GM19438 (cell line): Measurements from ENCODE around the gene EAF1.
"Not testable (repeated sequence)": the region's sequence is repeated elsewhere in the genome, so short reads cannot be mapped to it uniquely, and the experiment has no call there.

ENCODE experiments used
- ATAC-seq: cut with Tn5 transposase; IDR thresholded peaks from one replicate; pipeline ENCODE4 v1.9.1; 2021; ENCODE audit warnings: low read depth; ENCODE audit not compliant: unreplicated experiment

The EAF1 gene

DNA sequence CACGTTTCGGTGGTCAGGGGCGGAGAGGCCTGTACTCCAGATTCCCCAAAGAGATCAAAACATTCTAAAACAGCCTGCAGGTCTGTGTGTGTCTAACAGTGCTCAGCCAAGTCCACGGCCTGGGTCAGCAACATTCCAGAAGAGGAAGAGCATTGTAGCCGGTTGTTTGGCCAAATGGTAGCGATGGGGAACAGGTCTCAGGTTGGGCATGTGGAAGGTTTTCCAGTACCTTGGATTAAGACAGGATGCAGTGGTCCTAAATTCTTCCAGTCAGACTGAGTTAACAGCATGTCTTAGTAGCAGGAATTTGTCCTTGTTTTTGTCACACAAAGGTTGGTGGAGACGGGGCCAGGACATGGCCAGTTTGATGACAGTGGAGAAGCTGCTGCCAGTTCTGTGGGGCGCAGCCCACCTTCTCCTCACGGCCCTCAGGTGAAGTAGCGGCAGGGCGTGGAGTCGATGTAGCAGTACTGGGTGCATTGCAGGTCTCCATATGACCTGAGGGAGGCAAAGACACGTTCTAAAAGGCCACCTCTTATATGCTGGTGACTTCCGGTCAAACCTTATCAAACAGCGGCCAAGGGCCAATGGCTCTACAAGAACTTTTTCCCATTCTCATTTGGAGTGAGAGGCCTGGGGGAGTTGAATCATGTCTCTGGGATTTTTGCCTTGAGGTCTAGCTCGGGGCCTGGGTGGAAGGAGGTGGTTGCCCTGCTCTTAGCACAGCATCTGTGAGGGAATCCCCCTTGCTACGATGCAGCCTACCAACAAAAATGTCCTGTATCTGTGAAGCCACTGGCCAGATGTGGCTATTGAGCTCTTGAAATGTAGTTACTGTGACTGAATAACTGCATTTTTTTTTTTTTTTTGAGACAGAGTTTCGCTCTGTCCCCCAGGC, 24.1 kb downstream of the EAF1 start:
- no peak for ATAC-seq

DNA sequence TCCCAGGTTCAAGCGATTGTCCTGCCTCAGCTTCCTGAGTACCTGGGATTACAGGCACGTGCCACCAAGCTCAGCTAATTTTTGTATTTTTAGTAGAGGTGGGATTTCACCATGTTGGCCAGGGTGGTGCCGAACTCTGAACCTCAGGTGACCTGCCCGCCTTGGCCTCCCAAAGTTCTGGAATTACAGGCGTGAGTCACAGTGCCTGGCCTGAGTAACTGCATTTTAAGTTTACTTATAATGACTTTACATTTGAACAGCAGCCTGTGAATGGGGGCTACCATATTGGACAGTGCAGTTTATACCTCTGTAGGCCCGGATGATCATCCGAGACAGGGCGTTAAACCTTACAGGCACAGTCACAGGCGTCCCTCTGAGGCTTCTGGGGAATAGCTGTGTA, 24.8 kb downstream of the EAF1 start:
- ATAC-seq = no peak

DNA sequence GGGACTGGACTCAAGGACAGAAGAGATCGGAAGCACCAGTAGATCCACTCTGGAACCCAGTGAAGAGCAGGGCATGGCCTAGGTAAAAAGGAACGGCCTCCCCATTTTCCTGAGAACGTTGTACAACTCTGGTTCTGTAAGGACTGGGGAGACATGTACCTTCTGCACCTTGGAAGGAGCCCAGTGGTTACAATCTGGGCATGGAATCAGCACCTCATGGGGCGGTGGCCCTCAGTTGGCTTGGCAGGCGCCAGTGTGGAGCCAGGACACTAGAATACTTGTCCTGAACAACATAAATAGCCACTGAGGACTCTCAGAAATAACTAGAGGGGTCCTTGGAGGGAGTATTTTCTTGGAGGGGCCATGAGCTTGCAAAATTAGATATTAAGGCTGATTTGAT, 25.6 kb downstream of the EAF1 start:
- no peak for ATAC-seq

DNA sequence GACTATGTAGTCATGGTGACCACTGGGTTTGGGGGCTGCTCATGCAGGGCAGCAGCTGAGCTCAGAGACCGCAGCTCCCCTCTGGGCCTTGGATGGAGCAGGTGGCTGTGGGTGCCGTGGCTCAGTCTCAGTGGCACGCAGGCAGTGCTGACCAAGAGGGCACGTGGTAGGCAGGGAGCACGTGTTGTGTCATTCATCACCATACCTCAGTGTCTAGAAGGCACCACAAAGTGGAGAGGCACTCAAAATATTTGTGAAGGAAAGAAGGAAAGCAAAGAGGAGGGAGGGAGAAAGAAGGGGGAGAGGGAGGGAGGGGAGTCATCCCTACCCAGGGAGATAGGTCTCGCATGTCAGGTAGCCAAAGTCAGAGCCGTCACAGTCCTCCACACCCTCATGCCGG, 26.1 kb downstream of the EAF1 start:
- ATAC-seq = no peak

DNA sequence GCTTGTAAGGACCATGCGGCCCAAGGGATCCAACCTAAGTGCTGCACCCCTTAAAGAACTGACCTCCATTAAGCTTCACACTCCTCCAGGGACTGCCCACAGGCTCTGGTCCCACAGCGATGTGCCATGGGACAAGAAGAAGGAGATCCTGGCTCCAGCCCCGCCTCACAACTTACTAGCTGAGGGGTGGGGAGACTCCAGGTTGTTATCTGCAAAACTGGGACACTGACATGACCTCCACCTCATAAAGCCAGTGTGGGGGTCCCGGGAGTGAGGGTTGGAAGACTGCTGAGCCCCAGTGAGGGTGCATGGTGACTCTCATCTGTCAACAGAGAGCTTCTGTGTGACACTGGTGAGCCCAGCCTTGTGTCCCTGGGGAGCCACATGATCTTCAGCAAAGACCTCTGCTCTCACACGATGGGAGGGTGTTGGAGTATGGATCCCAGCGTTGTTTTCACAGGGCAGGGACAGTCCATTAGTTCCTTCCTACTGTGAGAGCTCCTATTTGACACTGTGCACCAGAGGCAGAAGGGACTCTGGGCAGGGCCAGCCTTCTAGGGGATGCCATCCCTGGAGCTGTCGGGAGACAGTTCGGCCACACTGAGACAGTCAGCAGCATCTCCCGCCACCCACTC, 26.7 kb downstream of the EAF1 start:
- no peak for ATAC-seq

DNA sequence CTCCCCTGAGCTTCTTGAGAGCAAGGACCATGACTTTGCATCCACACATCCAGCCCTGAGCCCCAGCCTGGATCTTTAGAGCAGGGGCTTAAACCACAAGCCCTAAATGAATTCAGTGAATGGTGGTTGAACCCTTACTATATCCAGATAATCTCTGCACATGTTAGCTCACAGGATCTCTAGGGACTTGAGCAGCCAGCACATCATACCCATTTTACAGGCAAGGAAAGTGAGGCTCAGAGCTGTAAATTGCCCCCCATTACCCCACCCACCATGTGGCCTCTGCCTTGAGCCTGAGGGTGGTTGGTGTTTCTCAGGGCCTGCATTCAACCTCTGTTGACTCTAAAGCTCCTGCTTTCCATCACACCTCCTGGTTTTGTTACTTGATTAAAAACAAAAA, 27.6 kb downstream of the EAF1 start:
- no peak for ATAC-seq

DNA sequence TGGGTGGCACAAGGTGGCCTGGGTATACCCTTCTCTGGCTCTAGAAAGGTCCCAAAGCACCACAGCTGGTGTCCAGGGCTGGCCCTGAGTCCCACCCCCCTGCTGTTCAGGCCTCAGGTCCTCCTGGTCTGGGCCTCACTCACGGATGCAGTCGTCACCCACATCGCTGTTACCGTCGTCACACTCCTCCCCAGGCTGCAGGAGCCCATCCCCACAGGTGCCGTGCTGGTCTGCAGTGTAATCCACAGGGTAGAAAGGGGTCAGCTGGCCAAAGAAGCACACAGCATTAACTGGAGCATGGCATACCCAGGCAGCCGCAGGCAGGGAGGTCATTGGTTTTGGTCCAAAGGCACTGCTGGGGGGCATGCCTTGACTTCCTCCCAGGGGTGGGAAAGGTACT, 28.4 kb downstream of the EAF1 start:
- ATAC-seq = no peak

DNA sequence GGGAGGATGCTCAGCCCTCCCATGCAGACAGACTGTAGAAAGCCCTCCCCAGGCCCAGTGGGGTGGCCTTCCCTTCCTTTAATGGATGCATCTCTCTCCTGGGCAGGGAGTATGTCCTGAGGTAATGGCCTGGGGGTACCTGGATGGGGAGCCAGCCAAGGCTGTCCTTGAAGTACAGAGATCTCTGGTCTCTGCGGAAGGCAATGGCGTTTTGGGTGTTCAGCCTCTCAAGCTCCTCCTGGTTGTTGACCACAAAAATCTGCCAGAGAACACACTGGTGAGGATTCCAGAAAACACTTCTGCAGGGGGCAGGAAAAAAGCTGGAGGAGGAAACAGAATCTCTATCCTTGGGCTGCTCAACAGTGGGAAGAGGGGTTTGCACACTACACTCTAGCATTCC, 28.9 kb downstream of the EAF1 start:
- ATAC-seq = no peak

DNA sequence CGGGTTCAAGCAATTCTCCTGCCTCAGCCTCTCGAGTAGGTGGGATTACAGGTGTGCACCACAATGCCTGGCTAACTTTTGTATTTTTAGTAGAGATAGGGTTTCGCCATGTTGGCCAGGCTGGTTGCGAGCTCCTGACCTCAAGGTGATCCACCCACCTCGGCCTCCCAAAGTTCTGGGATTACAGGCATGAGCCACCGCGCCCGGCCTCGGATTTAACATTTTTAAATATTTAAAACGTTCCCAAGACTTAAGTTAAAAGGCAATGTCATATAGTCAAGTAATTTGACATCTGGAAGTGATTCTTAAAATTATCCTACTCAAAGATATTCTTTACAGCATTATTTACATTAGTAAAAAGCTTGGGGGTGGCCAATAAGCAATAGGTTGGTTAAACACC, 29.5 kb downstream of the EAF1 start:
- ATAC-seq = not testable (repeated sequence)

DNA sequence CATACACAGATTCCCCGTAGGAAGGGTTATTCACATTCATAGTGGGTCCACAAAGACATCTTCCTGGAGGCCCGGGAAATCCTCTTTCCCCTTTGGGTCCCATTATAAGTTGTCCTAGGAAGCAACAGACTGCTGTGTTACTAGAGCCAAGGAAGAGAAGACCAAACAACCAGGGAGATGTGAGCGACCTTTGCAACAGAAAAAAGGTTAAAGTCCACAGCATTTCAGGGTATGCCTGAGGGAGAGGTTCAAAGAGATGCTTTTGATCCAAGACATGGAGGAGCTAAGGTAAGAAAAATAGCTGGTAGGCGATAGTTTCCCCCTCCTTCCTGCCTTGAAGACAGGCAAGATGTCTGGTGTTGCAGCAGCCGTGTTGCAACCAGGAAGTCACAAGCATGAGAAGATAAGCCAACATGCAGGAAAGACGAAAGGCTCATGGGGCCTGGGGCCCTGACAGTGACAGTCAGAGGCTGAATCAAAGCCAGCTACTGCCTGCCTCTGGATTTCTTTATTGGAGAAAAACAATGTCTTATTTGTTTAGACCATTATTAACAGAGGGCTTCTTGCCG, 30.9 kb downstream of the EAF1 start:
- no peak for ATAC-seq

DNA sequence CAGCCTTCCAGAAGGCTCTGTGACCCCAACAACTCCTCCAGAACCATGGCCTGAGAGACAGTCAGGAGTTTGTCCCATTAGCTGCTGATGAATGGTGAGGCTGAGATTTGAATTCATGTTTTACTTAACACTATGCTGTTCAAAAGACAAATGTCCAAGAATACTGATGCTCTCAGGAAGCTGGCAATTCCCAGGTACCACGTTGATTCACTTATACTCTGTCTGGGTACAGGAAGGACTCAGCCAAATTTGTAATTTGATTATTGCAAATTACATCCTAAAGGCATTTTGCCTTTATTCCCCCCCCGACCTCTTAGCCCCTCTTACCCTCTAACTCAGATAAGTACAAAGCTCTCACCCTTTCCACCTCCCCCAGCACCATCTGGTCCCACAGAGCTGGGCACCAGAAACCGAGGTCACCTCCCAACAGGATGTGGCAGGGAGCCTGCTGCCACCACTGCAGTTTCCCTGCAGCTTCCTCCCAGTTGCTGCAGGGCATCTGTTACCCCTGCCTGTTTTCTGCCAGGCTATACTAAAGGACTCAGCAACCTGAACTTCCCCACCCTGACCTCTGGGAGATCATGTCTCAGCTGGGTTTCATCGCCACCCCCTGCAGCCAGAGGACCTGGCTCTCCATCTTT, 33.6 kb downstream of the EAF1 start:
- no peak for ATAC-seq

DNA sequence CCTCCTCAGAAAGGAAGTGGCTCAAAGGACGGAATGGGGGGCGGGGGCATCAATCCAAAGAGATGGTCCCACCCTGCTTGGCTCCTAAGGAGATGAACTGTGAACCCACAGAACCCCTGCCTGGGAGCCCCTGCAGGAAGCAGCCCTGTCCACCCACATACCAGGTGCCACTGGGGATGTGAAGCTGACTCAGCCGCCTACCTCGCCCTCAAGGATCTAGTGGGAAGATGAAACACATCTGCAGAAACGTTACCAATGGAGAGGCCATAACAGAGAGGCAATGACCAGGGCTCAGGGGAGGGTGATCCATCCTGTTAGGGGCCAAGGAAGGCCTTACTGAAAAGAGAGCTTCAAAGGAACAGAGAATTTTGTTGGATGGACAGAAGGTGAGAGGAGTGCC, 35.1 kb downstream of the EAF1 start:
- ATAC-seq = no peak

DNA sequence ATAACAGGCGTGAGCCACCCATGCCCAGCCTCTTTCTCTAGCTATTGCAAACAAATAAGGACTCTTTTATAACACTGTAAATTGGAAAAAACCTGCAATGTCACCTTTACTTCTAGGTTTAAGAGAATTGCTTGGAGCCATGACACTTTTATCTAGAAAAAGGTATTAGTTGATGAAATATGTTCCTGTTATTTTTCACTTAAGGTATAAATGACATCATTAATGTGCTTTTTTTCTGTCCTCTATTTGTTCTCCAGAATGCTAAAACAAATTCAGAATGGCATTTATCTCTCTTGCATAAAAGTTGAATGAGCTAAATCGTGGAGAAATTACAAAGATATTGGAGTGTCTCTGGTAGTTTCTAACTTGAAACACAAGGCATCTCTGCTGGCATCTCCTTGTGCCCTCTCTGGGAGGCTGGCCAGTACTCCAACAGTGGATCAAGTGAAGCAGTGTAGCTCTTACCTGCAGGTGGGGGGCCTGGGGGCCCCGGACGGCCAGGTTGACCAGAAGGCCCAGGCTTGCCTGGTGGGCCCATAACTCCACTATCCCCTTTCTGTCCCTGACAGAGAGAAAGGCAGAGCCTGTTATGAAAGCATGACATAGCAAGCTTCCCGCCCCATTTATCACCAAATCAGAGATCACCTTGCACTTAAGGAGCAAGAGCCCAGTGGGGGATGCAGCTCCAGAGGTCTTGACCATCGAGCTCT, 38.6 kb downstream of the EAF1 start:
- no peak for ATAC-seq

DNA sequence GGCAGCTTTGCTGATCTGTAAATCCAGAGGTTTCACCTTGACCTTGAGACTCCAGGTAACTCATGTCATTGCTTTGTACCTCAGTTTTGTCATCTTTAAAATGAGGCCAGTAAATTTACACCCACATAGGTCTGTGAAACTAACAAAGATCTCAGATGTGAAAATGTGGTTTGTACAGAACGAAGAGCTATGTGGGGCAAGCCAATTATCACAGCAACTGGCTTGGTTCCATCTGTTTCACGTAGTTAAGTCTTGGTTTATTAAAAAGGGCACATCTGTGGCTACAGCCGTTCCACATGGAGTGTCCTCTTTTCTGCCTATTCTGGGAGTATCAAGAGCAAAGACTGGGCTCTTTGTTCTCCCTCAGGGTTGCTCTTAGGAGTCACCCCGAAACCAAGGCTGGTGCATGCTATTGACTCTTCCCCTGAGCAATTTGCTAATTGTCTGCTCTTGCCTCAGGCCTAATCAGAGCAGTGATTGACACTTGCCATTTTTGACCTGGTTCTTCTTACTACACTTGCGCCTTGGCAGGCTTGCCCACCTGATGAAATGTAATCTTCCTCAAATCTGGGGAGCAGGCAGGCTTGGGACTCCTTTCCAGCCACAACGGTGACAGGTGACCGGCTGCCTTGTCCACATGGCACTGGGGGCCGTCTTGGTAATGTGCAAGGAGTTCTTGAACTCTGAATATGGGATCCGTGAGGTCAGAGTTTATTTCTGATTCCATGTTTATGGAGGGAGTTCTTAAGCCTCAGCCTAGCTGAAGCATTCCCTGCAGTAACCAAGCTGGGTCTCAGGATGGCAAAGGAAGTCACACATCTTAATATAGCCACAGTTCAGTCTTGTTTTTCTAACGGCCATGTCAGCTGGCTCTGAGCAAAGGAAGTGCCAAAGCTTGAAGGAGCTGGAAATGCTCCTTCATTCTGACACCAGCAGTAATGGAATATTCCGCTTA, 40.1 kb downstream of the EAF1 start:
- no peak for ATAC-seq

DNA sequence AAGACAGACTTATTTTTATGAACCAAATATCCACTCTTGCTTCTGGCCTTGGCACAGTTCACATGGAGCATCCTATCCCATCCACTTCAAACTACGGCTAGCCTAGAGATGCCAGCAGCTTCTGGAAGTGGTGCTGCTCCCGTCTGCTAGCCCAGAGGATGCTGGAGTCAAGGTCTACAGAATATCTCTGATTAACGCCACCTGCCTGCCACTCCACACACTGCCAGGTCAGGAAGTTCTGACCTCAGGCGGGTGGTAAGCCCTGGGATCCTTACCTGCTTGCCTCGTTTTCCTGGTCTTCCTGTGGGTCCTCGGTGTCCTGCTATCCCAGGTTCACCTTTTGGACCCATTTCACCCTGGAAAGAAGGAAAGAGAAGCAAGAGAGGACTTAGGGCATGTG, 42.9 kb downstream of the EAF1 start:
- no peak for ATAC-seq

DNA sequence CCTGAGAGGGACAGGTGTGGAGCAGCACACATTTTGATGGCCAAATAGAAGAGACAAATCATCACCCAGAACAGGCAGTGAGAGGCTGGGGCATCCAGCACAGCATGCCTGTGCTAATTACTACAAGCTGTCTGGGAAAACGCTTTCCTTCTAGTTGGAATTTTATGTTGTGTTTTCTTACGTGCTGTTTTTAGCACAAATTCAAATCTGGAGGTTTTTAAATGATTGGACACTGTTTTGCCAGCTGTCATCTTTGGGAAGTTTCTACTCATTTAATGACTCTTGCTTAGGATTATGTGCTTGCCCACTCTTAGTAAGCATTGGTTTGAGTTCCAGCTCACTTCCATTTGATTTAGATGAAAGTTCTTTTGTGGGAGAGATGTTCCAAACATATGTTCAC, 43.5 kb downstream of the EAF1 start:
- ATAC-seq = no peak

DNA sequence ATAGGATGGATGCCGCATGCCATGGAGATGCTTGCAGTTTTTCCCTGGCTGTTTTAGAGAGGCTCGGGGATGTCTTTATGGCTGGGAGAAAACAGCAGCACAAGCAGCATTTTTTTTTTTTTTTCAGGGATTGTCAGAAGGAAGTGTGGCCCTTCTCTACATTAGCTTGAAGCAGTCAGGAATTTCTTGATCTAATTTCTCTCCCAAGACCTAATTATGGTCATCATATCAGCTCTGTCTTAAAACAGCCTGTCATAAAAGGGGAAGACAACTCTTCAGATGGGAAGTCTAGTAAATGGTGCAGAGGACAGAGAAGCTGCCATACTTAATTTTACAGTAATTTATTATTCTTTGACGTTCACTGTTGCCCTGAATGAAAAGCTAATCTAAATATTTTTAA, 44.5 kb downstream of the EAF1 start:
- ATAC-seq = no peak

DNA sequence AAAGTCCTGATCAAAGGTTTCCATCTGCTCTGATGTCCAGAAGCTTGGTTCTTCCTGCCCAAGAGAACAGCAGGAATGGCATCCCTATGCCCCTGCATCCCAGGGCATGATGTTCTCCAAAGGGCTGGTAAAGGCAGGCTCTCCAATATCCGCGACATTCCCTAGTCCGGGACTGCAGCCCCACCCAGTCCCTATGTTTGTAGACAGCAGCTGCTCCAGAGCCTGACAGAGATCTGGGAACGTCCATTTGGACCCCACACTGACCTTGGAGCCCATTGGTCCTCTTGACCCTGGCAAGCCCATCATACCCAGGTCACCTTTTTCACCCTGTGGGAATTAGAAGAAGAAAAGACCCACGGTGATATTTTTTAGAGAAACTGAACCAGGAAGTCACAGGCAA, 47.8 kb downstream of the EAF1 start:
- no peak for ATAC-seq

DNA sequence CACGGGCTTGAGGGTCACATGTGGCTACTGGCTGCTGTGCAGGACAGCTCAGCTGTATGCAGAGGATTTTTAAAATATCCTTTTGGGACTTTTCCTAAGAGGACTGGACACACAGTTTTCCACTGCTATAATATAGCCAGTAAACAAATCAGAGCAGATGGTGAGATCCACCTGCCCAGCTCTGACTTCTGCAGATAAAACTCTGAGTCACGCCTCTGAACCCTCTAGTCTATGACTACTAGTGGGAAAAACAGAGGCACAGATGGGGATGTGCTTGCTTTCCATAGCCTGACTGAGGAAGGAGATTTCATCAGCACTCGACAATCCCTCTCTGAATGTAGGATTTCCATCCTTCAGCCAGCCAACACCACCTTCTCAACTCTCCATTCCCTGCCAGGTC, 49.0 kb downstream of the EAF1 start:
- no peak for ATAC-seq
